ENCODE results near the gene SOX13. TPM values are rescaled to one million over a fixed set of nuclear protein-coding genes. Genes with fewer than 3 reads are reported as not detected.

The SOX13 gene
- total RNA-seq, 4 donors from 2014 or later = 13.3 to 25.6 (median 21.7) TPM

DNA sequence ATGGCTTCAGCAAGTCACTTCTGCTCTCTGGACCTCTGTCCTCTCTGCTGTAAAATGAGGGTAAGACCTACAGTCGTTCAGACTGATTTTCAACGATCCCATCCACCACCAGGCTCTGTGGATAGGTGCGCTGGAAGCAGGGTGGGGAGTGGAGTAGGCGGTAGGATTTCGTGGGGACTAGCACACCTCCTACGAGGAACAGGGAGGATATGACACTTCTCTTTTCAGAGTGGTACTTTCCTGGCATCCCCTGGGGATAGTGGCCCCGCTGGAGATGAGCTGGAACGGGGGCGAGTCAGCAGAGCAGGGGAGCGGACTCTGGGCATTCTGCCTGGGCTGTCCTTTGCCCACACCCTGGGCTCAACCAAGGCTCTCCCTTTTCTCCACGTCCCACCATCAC, 61.2 kb downstream of the SOX13 start:
- peaks cover 0 to 23% (median 10%) of the 10 kb centered on the region in 4 donors for H3K36me3 ChIP-seq
- DNase-seq (ENCODE audit: extremely low spot score) = no peak
- no peak overlapping the region for H3K27ac ChIP-seq (replicated peaks in 1 of 4)
- H3K4me3 ChIP-seq = no peak overlapping the region
- H3K27me3 ChIP-seq = no peaks in the 10 kb centered on the region
- H3K4me1 ChIP-seq = peaks cover 5 to 23% (median 20%) of the 10 kb centered on the region in 4 donors
- intact Hi-C loops (cut with DNase I) = no loop called here
- TF ChIP-seq EP300 (IDR thresholded peaks at IDR 0.05) (no peak), POLR2AphosphoS5 (IDR thresholded peaks at IDR 0.05) (no peak), POLR2A (IDR thresholded peaks at IDR 0.05; ENCODE audit: low read depth) (no peak), CTCF (IDR thresholded peaks at IDR 0.05) (no peak)
- H3K9me3 ChIP-seq = no peaks in the 10 kb centered on the region
- 81% methylated on average over 8 of the region's 11 CpGs for WGBS

- H3K36me3 ChIP-seq = peaks cover 0 to 27% (median 10%) of the 10 kb centered on the region in 4 donors
- no peak overlapping the region for H3K4me3 ChIP-seq
- no peaks in the 10 kb centered on the region for H3K27me3 ChIP-seq
- intact Hi-C loops (cut with DNase I) = no loop called here
- TF ChIP-seq EP300 (IDR thresholded peaks at IDR 0.05) = no peak
- TF ChIP-seq POLR2A (IDR thresholded peaks at IDR 0.05; ENCODE audit: low read depth) = no peak
- no peak for TF ChIP-seq CTCF (IDR thresholded peaks at IDR 0.05)
- no peak for TF ChIP-seq POLR2AphosphoS5 (IDR thresholded peaks at IDR 0.05)
- H3K27ac ChIP-seq (replicated peaks in 1 of 4) = no peak overlapping the region
- H3K9me3 ChIP-seq = no peaks in the 10 kb centered on the region
- DNase-seq (ENCODE audit: extremely low spot score) = no peak
- no peaks in the 10 kb centered on the region for H3K4me1 ChIP-seq
- 80% methylated on average over 1 of the region's 2 CpGs for WGBS
Observed at GRCh38 chr1:204136814-204137213, 63.9 kb downstream of the SOX13 start.

DNA sequence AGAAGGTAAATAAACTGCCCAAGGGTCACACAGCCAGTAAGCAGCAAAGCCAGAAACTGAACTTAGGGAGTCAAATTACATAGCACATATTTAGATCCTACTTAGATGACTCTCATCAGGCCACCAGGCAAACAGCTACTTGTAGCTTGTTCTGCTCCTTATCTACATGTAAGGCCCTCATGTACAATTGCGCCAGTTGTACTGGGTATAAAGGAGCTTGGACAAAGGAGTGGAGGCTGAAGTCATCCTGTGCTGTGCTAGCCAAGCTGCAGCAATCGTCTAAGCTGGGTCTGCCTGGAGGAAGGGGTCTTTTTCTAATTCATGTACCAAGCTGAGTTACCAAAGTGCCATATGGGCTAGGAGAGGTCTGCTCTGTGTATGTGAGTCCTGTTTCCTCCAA, 66.2 kb downstream of the SOX13 start:
- 100% methylated on average over 2 of the region's 2 CpGs for WGBS
- TF ChIP-seq POLR2AphosphoS5 (IDR thresholded peaks at IDR 0.05) = no peak
- TF ChIP-seq EP300 (IDR thresholded peaks at IDR 0.05) = no peak
- no peak for TF ChIP-seq POLR2A (IDR thresholded peaks at IDR 0.05; ENCODE audit: low read depth)
- TF ChIP-seq CTCF (IDR thresholded peaks at IDR 0.05) = no peak
- DNase-seq (ENCODE audit: extremely low spot score) = no peak
- H3K27me3 ChIP-seq = peaks cover 0 to 9% (median 0%) of the 10 kb centered on the region in 4 donors
- peaks cover 0 to 23% (median 9%) of the 10 kb centered on the region in 4 donors for H3K36me3 ChIP-seq
- no peaks in the 10 kb centered on the region for H3K4me1 ChIP-seq
- H3K9me3 ChIP-seq = no peaks in the 10 kb centered on the region
- intact Hi-C loops (cut with DNase I) = no loop called here
- no peak overlapping the region for H3K27ac ChIP-seq (replicated peaks in 1 of 4)
- no peak overlapping the region for H3K4me3 ChIP-seq

- peaks cover 0 to 9% (median 0%) of the 10 kb centered on the region in 4 donors for H3K27me3 ChIP-seq
- no peaks in the 10 kb centered on the region for H3K9me3 ChIP-seq
- H3K36me3 ChIP-seq = peaks cover 0 to 14% (median 5%) of the 10 kb centered on the region in 4 donors
- intact Hi-C loops (cut with DNase I) = no loop called here
- no peak for TF ChIP-seq EP300 (IDR thresholded peaks at IDR 0.05)
- TF ChIP-seq POLR2A (IDR thresholded peaks at IDR 0.05; ENCODE audit: low read depth) = no peak
- no peak for TF ChIP-seq CTCF (IDR thresholded peaks at IDR 0.05)
- no peak for TF ChIP-seq POLR2AphosphoS5 (IDR thresholded peaks at IDR 0.05)
- 93% methylated on average over 6 of the region's 6 CpGs for WGBS
- DNase-seq (ENCODE audit: extremely low spot score) = no peak
- H3K4me1 ChIP-seq = no peaks in the 10 kb centered on the region
- no peak overlapping the region for H3K4me3 ChIP-seq
- H3K27ac ChIP-seq (replicated peaks in 1 of 4) = no peak overlapping the region
Observed at GRCh38 chr1:204139952-204140351, 67.0 kb downstream of the SOX13 start.

- Histone ChIP-seq H3K27me3 (peaks cover 0 to 9% (median 0%) of the 10 kb centered on the region in 4 donors), H3K4me1 (no peaks in the 10 kb centered on the region), H3K9me3 (no peaks in the 10 kb centered on the region), H3K27ac (replicated peaks in 1 of 4) (no peak overlapping the region), H3K36me3 (peaks cover 0 to 14% (median 8%) of the 10 kb centered on the region in 4 donors), H3K4me3 (no peak overlapping the region)
- 100% methylated on average over 3 of the region's 3 CpGs for WGBS
- intact Hi-C loops (cut with DNase I) = no loop called here
- no peak for DNase-seq (ENCODE audit: extremely low spot score)
- TF ChIP-seq EP300 (IDR thresholded peaks at IDR 0.05) (no peak), CTCF (IDR thresholded peaks at IDR 0.05) (no peak), POLR2AphosphoS5 (IDR thresholded peaks at IDR 0.05) (no peak), POLR2A (IDR thresholded peaks at IDR 0.05; ENCODE audit: low read depth) (no peak)
Observed at GRCh38 chr1:204141131-204141530, 68.2 kb downstream of the SOX13 start.

Measured in esophagus muscularis mucosa (tissue), 4 donors.